OCI-LY3 (cell line): Measurements from ENCODE around the gene KDM1A.

Experiments
- EZH2phosphoT487 ChIP-seq: fragments of 200-600 bp; shearing (Covaris generic); IDR thresholded peaks from 2 replicates; pipeline ENCODE4 v1.6.1; 2018; ENCODE audit warnings: antibody characterized with exemption, mixed run types, low read depth
- TF ChIP-seq, protein P1 (sequence below): fragments of 200-600, 300-600 bp; sonication (generic); IDR thresholded peaks from 2 replicates; pipeline ENCODE4 v1.5.1; 2014; ENCODE audit warnings: antibody characterized with exemption, low read length, low read depth

DNA sequence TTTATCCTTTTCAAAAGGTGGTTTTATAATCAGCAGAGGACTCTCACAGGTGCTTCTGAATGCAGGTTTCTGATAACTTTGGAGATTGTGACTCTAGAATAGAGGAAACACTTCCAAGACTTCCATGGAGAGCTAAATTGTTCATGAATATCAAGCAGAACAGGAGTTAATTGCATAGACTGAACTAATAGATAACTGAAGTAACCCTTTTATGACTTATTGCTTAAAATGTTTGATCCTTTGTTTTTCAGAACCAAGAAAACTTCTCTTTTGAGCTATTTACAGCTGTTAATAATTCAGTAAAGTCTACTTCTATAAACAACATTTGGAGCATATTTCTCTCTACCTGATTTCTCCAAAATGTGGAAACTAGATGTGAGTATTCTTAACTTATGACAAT, 23.5 kb upstream of the KDM1A start:
- TF ChIP-seq, protein P1, sequence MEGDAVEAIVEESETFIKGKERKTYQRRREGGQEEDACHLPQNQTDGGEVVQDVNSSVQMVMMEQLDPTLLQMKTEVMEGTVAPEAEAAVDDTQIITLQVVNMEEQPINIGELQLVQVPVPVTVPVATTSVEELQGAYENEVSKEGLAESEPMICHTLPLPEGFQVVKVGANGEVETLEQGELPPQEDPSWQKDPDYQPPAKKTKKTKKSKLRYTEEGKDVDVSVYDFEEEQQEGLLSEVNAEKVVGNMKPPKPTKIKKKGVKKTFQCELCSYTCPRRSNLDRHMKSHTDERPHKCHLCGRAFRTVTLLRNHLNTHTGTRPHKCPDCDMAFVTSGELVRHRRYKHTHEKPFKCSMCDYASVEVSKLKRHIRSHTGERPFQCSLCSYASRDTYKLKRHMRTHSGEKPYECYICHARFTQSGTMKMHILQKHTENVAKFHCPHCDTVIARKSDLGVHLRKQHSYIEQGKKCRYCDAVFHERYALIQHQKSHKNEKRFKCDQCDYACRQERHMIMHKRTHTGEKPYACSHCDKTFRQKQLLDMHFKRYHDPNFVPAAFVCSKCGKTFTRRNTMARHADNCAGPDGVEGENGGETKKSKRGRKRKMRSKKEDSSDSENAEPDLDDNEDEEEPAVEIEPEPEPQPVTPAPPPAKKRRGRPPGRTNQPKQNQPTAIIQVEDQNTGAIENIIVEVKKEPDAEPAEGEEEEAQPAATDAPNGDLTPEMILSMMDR = no peak
- no peak for TF ChIP-seq EZH2phosphoT487
